A549 (cell line): ENCODE data around the gene SOCS7. TPM values are rescaled to one million over a fixed set of nuclear protein-coding genes. Genes with fewer than 3 reads are reported as not detected.

Experiments
- ATAC-seq, 2 experiments: fragments of 200-7000 bp in 1 of 2; fragments of >200 bp in 1 of 2; cut with Nextera tagmentation in 1 of 2; cut with Tn5 transposase in 1 of 2; 3 replicates each; pipeline versions ENCODE4 v1.8.0 to v1.9.1; 2018 to 2020; ENCODE audit warnings: mild to moderate bottlenecking in 1 of 2, moderate library complexity in 1 of 2
- CTCF ChIA-PET: fragments of 300-600 bp; sonication (Branson Sonifier 250); formaldehyde crosslinking; extraction: SDS; loops from one replicate; lab custom pipeline; 2021; ENCODE audit warnings: antibody characterized with exemption, inconsistent platforms; lab: Yijun Ruan, JAX
- POLR2A ChIA-PET: fragments of 350-600 bp; formaldehyde crosslinking; extraction: SDS; loops from one replicate; lab custom pipeline; 2021; ENCODE audit warnings: antibody characterized with exemption, inconsistent platforms; lab: Yijun Ruan, JAX
- DNase-seq, 2 experiments: peaks; one replicate each; pipeline versions ENCODE4 v3.0.0 to v3.0.0-alpha.2; 2011 to 2016; ENCODE audit warnings: low read depth in 1 of 2, low spot score in 1 of 2
- FAIRE-seq: peaks from 2 replicates; lab custom pipeline; 2011; peaks lifted over from hg19 to GRCh38; lab: Jason Lieb, UNC
- H3K27ac ChIP-seq, 2 experiments: fragments of >200 bp; sonication (Bioruptor Twin); formaldehyde crosslinking; 3 replicates each; pipeline ENCODE4 v1.5.1; 2016 to 2017
- H3K4me1 ChIP-seq: fragments of >200 bp; sonication (Bioruptor Twin); formaldehyde crosslinking; 3 replicates; pipeline ENCODE4 v1.6.1; 2016
- H3K4me2 ChIP-seq: fragments of >200 bp; sonication (Bioruptor Twin); formaldehyde crosslinking; 3 replicates; pipeline ENCODE4 v1.6.1; 2016
- H3K4me3 ChIP-seq: fragments of >200 bp; sonication (Bioruptor Twin); formaldehyde crosslinking; 3 replicates; pipeline ENCODE4 v1.5.1; 2016
- H3K9me3 ChIP-seq: fragments of >200 bp; sonication (Bioruptor Twin); formaldehyde crosslinking; 3 replicates; pipeline ENCODE4 v1.6.1; 2016
- BHLHE40 ChIP-seq: IDR thresholded peaks from 2 replicates; pipeline ENCODE4 v1.6.1; 2012; ENCODE audit warnings: low read depth, low read length, inconsistent platforms
- CBX8 ChIP-seq: fragments of 200-600 bp; sonication (generic); IDR thresholded peaks from 2 replicates; pipeline ENCODE4 v1.6.1; 2016
- CHD2 ChIP-seq: fragments of 150-350 bp; IDR thresholded peaks from 2 replicates; pipeline ENCODE4 v1.6.1; 2014; ENCODE audit warnings: low read length; ENCODE audit not compliant: partially characterized antibody
- CHD4 ChIP-seq: fragments of 200-600 bp; sonication (generic); IDR thresholded peaks from 2 replicates; pipeline ENCODE4 v1.6.1; 2016; ENCODE audit warnings: antibody characterized with exemption, mild to moderate bottlenecking, borderline replicate concordance
- EHF ChIP-seq: fragments of 250-450 bp; sonication (Bioruptor Pico); IDR thresholded peaks from 2 replicates; pipeline ENCODE4 v1.5.0; 2020; ENCODE audit warnings: mild to moderate bottlenecking
- EHMT2 ChIP-seq: fragments of 200-600 bp; sonication (generic); IDR thresholded peaks from 2 replicates; pipeline ENCODE4 v1.6.1; 2016; ENCODE audit warnings: antibody characterized with exemption, low read depth, mild to moderate bottlenecking, moderate library complexity
- FOSB ChIP-seq: fragments of 250-450 bp; sonication (Bioruptor Pico); IDR thresholded peaks from 2 replicates; pipeline ENCODE4 v1.5.0; 2020; ENCODE audit warnings: mild to moderate bottlenecking, moderate library complexity
- FOSL2 ChIP-seq, 2 experiments: fragments of 450-650 bp in 1 of 2; fragments of >200 bp in 1 of 2; sonication (Bioruptor Twin) in 1 of 2; formaldehyde crosslinking; IDR thresholded peaks; 2 replicates each; pipeline versions ENCODE4 v1.5.0 to v1.6.1; 2016 to 2020; ENCODE audit warnings: mild to moderate bottlenecking in 1 of 2, moderate library complexity in 1 of 2
- HDAC2 ChIP-seq: fragments of 200-600 bp; sonication (generic); IDR thresholded peaks from 2 replicates; pipeline ENCODE4 v1.6.1; 2016
- HEYL ChIP-seq: fragments of 250-450 bp; sonication (Bioruptor Pico); IDR thresholded peaks from 2 replicates; pipeline ENCODE4 v1.8.0; 2021; ENCODE audit warnings: mild to moderate bottlenecking, moderate library complexity
- HOXB5 ChIP-seq: fragments of 250-450 bp; sonication (Bioruptor Pico); IDR thresholded peaks from 2 replicates; pipeline ENCODE4 v1.5.0; 2020; ENCODE audit warnings: mild to moderate bottlenecking, moderate library complexity
- JUN ChIP-seq, 2 experiments: fragments of >200 bp; sonication (Bioruptor Twin); formaldehyde crosslinking; IDR thresholded peaks; 2 replicates in 1 of 2; 3 replicates in 1 of 2; pipeline ENCODE4 v1.6.1; 2016 to 2017
- MAX ChIP-seq: IDR thresholded peaks from 2 replicates; pipeline ENCODE4 v1.6.1; 2012
- MAZ ChIP-seq: fragments of 150-350 bp; IDR thresholded peaks from 2 replicates; pipeline ENCODE4 v1.6.1; 2014; ENCODE audit warnings: antibody characterized with exemption, low read depth, low read length, borderline replicate concordance
- NFE2L2 ChIP-seq: fragments of 150-350 bp; conservative IDR thresholded peaks from 2 replicates; pipeline ENCODE4 v1.6.1; 2014; ENCODE audit warnings: low read length
- PBX3 ChIP-seq: IDR thresholded peaks from 2 replicates; pipeline ENCODE4 v1.6.1; 2012
- PHF8 ChIP-seq: fragments of 200-600 bp; sonication (generic); IDR thresholded peaks from 2 replicates; pipeline ENCODE4 v1.6.1; 2016; ENCODE audit warnings: low read depth, mild to moderate bottlenecking, antibody characterized with exemption, moderate library complexity, borderline replicate concordance
- POLR2A ChIP-seq: IDR thresholded peaks from 2 replicates; pipeline ENCODE4 v1.6.1; 2012; ENCODE audit warnings: mild to moderate bottlenecking, low read length
- RARB ChIP-seq: fragments of 250-450 bp; sonication (Bioruptor Pico); IDR thresholded peaks from 2 replicates; pipeline ENCODE4 v1.8.0; 2021; ENCODE audit warnings: mild to moderate bottlenecking, moderate library complexity
- RCOR1 ChIP-seq: fragments of 150-350 bp; IDR thresholded peaks from 2 replicates; pipeline ENCODE4 v1.6.1; 2014; ENCODE audit warnings: antibody characterized with exemption, low read length, low read depth
- RNF2 ChIP-seq: fragments of 200-600 bp; sonication (generic); IDR thresholded peaks from 2 replicates; pipeline ENCODE4 v1.6.1; 2016; ENCODE audit warnings: low read depth, mild to moderate bottlenecking, antibody characterized with exemption, moderate library complexity, borderline replicate concordance
- TFCP2L1 ChIP-seq: fragments of 250-450 bp; sonication (Bioruptor Pico); IDR thresholded peaks from 2 replicates; pipeline ENCODE4 v1.5.0; 2021; ENCODE audit warnings: mild to moderate bottlenecking
- TP53 ChIP-seq: fragments of 250-450 bp; sonication (Bioruptor Pico); IDR thresholded peaks from 2 replicates; pipeline ENCODE4 v1.5.0; 2021; ENCODE audit warnings: mild to moderate bottlenecking, moderate library complexity
- ZC3H11A ChIP-seq: fragments of 450-650 bp; IDR thresholded peaks from 2 replicates; pipeline ENCODE4 v1.6.1; 2014; ENCODE audit warnings: antibody characterized with exemption, mild to moderate bottlenecking
- ZFP36 ChIP-seq: fragments of 450-650 bp; IDR thresholded peaks from 2 replicates; pipeline ENCODE4 v1.6.1; 2014; ENCODE audit warnings: borderline replicate concordance; ENCODE audit not compliant: partially characterized antibody
- ZNF302 ChIP-seq: fragments of 250-450 bp; sonication (Bioruptor Pico); IDR thresholded peaks from 2 replicates; pipeline ENCODE4 v1.9.0; 2021; ENCODE audit warnings: inconsistent platforms, mild to moderate bottlenecking, moderate library complexity
- WGBS: methylation state at CpG from one replicate; pipeline ENCODE4 v1.1.6; 2017; ENCODE audit errors: missing lambda C conversion rate; 5-methylcytosine and 5-hydroxymethylcytosine counted together
- polyA plus RNA-seq, 4 experiments: library from polyadenylated mRNA; depleted of rRNA in 3 of 4; stranded (reverse); fragments of >200 nt; fragmentation: RNase III in 1 of 4; extraction: RNeasy Plus Mini Kit Qiagen cat#74134 plus additional on column Dnase treatment in 1 of 4; gene quantifications; 2 replicates in 3 of 4; 3 replicates in 1 of 4; pipeline ENCODE4 v1.2.3, GENCODE V29; 2011 to 2017
- TF ChIP-seq, protein P1 (sequence below): fragments of 450-650 bp; IDR thresholded peaks from 2 replicates; pipeline ENCODE4 v1.6.1; 2014; ENCODE audit warnings: antibody characterized with exemption
- TF ChIP-seq, protein P2 (sequence below): fragments of 250-450 bp; sonication (Bioruptor Pico); IDR thresholded peaks from 2 replicates; pipeline ENCODE4 v1.5.0; 2020; ENCODE audit warnings: low read depth, mild to moderate bottlenecking, moderate library complexity
- TF ChIP-seq, protein P3 (sequence below): fragments of >200 bp; sonication (Bioruptor Twin); formaldehyde crosslinking; IDR thresholded peaks from 3 replicates; pipeline ENCODE4 v1.5.1; 2016

The SOCS7 gene
- polyA plus RNA-seq, 2 of the 4 experiments (the other 2 are of a cell fraction): 14.4 to 20.6 TPM

DNA sequence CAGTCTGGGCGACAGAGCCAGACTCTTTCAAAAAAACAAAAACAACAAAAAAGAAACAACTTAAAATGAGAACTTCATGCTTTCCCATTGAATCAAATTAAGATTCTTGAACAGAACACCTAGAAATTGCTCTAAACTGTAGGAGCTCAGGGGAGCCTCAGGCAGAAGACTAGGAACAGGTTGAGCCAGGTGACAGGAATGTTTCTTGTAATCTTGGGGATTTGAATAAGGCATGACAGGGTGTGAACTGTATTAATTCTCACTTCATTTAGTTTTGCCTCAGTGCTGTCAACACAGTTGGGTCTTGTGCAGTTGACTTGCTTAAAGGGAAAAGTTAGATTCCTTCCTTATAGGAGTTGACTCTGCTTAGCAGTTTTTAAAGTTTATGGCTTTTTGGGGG, 27.8 kb downstream of the SOCS7 start:
- no peak for FAIRE-seq

GRCh38 chr17:38395090-38395489, 43.4 kb downstream of the SOCS7 start:
- ChIA-PET CTCF (interaction anchor here (0.5 to 8.1 kb wide), 5 partner anchors 19 to 409 kb away, joined by 3 to 38 read pairs (median 4); no protein-coding TSS in a partner anchor), POLR2A (interaction anchor here (1.3 kb wide), 1 partner anchor 44 kb away, joined by 3 read pairs; the partner anchor contains the start of gene SOCS7)
- ATAC-seq: no peak
- no peak for FAIRE-seq
- Histone ChIP-seq H3K9me3 (no peaks in the 10 kb centered on the region), H3K4me1 (no peaks in the 10 kb centered on the region), H3K4me2 (no peak overlapping the region), H3K27ac (no peak overlapping the region), H3K4me3 (no peak overlapping the region)
- no peak for TF ChIP-seq RNF2
- no peak for TF ChIP-seq BHLHE40
- no peak for TF ChIP-seq TP53
- no peak for TF ChIP-seq HEYL
- no peak for TF ChIP-seq PBX3
- TF ChIP-seq PHF8: no peak
- TF ChIP-seq RCOR1: no peak
- no peak for TF ChIP-seq ZNF302 (CRISPR knock-in tag)
- TF ChIP-seq, protein P1, sequence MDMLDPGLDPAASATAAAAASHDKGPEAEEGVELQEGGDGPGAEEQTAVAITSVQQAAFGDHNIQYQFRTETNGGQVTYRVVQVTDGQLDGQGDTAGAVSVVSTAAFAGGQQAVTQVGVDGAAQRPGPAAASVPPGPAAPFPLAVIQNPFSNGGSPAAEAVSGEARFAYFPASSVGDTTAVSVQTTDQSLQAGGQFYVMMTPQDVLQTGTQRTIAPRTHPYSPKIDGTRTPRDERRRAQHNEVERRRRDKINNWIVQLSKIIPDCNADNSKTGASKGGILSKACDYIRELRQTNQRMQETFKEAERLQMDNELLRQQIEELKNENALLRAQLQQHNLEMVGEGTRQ: no peak
- no peak for TF ChIP-seq JUN (IDR thresholded peaks at IDR 0.05)
- TF ChIP-seq CHD4: no peak
- no peak for TF ChIP-seq HOXB5 (CRISPR knock-in tag)
- TF ChIP-seq HDAC2: no peak
- WGBS: 98% methylated on average over 4 of the region's 4 CpGs
- no peak for DNase-seq

More for the DNA sequence above, 27.8 kb downstream of the SOCS7 start:
- ATAC-seq: no peak
- DNase-seq: no peak
- no peak for TF ChIP-seq RARB (CRISPR knock-in tag)
- TF ChIP-seq EHF (CRISPR knock-in tag): no peak
- TF ChIP-seq, protein P2, sequence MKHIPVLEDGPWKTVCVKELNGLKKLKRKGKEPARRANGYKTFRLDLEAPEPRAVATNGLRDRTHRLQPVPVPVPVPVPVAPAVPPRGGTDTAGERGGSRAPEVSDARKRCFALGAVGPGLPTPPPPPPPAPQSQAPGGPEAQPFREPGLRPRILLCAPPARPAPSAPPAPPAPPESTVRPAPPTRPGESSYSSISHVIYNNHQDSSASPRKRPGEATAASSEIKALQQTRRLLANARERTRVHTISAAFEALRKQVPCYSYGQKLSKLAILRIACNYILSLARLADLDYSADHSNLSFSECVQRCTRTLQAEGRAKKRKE: no peak
- no peak for TF ChIP-seq TFCP2L1 (CRISPR knock-in tag)
- no peak for TF ChIP-seq RCOR1
- no peak for TF ChIP-seq CHD2
- TF ChIP-seq CHD4: no peak
- TF ChIP-seq EHMT2: no peak
- TF ChIP-seq ZNF302 (CRISPR knock-in tag): no peak
- TF ChIP-seq MAZ: no peak
- TF ChIP-seq RNF2: no peak
- TF ChIP-seq FOSL2 (IDR thresholded peaks at IDR 0.05): no peak
- TF ChIP-seq FOSL2 (CRISPR knock-in tag; IDR thresholded peaks at IDR 0.05): no peak
- TF ChIP-seq POLR2A: no peak
- POLR2A ChIA-PET: no interaction called here
- Histone ChIP-seq H3K4me3 (no peak overlapping the region), H3K27ac (no peak overlapping the region), H3K9me3 (no peaks in the 10 kb centered on the region), H3K4me2 (no peak overlapping the region), H3K4me1 (no peaks in the 10 kb centered on the region)
- CTCF ChIA-PET: interaction anchor here (0.6 to 4.4 kb wide), 8 partner anchors 10 to 356 kb away, joined by 3 to 12 read pairs (median 4); partner anchors contain the start of gene SOCS7
- 90% methylated on average over 1 of the region's 1 CpG for WGBS

DNA sequence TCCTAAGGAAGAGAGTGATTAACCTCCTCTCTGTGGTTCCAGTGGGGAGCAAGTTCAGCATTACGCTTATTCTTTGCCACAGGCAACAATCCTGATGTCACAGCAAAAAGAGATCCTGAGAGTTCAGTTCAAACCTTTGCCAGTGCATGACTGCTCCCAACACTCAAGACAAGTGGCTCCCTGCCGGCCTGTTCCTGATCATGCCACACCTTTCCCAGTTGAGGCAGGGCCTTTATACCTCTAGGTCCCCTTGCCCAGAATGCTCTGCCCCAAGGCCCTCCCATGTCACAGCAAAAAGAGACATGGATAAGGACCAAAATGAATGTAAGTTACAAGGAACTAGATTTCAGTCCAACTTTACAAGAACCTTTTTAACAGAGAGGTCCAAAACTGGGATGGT, 45.6 kb downstream of the SOCS7 start:
- ATAC-seq (no peak), DNase-seq (no peak), FAIRE-seq (no peak)
- Histone ChIP-seq H3K4me3 (no peak overlapping the region), H3K27ac (no peak overlapping the region), H3K4me1 (no peaks in the 10 kb centered on the region), H3K9me3 (no peaks in the 10 kb centered on the region), H3K4me2 (no peak overlapping the region)
- TF ChIP-seq, protein P3, sequence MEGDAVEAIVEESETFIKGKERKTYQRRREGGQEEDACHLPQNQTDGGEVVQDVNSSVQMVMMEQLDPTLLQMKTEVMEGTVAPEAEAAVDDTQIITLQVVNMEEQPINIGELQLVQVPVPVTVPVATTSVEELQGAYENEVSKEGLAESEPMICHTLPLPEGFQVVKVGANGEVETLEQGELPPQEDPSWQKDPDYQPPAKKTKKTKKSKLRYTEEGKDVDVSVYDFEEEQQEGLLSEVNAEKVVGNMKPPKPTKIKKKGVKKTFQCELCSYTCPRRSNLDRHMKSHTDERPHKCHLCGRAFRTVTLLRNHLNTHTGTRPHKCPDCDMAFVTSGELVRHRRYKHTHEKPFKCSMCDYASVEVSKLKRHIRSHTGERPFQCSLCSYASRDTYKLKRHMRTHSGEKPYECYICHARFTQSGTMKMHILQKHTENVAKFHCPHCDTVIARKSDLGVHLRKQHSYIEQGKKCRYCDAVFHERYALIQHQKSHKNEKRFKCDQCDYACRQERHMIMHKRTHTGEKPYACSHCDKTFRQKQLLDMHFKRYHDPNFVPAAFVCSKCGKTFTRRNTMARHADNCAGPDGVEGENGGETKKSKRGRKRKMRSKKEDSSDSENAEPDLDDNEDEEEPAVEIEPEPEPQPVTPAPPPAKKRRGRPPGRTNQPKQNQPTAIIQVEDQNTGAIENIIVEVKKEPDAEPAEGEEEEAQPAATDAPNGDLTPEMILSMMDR: no peak
- no peak for TF ChIP-seq RNF2
- TF ChIP-seq ZFP36: no peak
- no peak for TF ChIP-seq MAX
- TF ChIP-seq BHLHE40: no peak
- TF ChIP-seq ZC3H11A: no peak
- TF ChIP-seq NFE2L2: no peak
- no peak for TF ChIP-seq FOSB (CRISPR knock-in tag)
- TF ChIP-seq CBX8: no peak
- WGBS: 88% methylated on average over 2 of the region's 2 CpGs
- CTCF ChIA-PET: interaction anchor here (1.0 to 8.1 kb wide), 3 partner anchors 11 to 56 kb away, joined by 3 to 38 read pairs (median 3); no protein-coding TSS in a partner anchor
- POLR2A ChIA-PET: no interaction called here
